Stimulated activated CD8-positive, alpha-beta memory T cell treated with anti-CD3 and anti-CD28 coated beads, Interleukin-12 subunit alpha, Interleukin-12 subunit beta, amount 100 ng/mL, for 1 hour (primary cell): ENCODE measurements around the gene HSD17B3.
"Not testable (repeated sequence)": the region's sequence is repeated elsewhere in the genome, so short reads cannot be mapped to it uniquely, and the experiment has no call there.

Experiments used
- DNase-seq: peaks from one replicate; pipeline ENCODE4 v3.0.0-alpha.2; 2020; ENCODE audit warnings: low read depth

Gene HSD17B3

GRCh38 chr9:96236337-96236736 lies 65.6 kb downstream of the HSD17B3 start:
- not testable (repeated sequence) for DNase-seq

GRCh38 chr9:96232539-96233241 lies 69.3 kb downstream of the HSD17B3 start:
- no peak for DNase-seq

DNA sequence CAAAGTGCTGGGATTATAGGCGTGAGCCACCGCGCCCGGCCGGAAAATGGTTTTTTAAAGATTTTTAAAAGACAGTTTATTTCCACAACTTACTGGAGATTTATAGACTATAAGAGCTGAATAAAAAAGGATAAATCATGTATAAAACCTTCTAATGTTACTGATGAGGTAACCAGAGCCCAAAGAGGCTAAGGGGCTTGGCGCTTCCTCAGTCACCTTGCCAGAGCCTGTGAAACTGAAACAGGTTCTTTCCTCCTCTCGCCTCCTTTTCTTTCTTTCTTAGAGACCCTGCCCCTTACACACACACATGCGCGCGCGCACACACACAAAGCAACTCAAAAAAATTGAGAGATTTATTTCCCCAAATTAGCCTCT lies 69.8 kb downstream of the HSD17B3 start:
- DNase-seq, result no peak

DNA sequence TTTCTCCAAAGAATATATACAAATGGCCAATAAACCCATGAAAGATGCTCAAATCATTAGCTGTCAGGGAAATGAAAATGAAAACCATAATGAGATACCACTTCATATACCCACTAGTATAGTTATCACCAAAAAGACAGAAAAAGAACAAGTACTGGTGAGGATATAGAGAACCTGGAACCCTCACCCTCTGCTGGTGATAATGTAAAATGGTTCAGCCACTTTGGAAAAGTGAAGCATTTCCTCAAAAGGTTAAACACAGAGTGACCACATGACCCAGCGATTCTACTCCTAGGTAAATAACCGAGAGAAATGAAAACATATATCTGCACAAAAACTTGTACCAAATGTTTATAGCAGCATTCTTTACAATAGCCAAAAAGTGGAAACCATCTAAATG lies 72.0 kb downstream of the HSD17B3 start:
- DNase-seq, result no peak

DNA sequence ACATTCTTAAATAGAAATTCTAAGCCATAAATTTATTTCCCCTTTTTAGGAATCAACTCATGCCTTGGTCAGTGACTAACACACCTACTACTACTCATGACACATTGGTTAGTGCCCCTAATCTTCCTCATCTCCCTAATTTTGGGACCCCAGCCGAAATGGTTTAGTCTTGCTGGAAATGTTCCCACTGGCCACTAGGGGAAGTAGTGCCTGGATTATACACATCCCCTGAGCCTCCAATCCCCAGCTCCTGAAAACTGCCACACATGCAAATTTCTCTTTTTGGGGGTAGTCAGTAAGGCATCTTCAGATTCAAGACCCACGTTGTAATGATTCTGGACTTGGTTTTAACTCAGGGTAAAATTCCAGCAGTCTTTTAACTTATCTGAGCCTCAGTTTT lies 79.8 kb downstream of the HSD17B3 start:
- no peak for DNase-seq

DNA sequence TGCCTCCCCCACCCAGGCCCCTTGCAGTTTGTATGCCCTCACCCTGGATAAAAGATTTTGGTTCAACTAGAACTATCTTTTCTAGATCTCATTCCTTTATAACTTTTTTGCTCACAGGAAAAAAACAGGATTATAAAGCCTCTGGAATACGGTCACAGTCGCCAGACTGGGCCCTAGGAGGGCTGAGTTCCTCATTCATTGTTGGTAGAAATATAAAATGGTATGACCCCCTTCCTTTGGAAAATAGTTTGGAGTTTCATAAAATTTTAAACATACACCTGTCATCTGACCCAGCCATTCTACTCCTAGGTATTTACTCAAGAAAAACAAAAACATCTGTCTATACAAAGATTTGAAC lies 82.1 kb downstream of the HSD17B3 start:
- DNase-seq, result no peak

DNA sequence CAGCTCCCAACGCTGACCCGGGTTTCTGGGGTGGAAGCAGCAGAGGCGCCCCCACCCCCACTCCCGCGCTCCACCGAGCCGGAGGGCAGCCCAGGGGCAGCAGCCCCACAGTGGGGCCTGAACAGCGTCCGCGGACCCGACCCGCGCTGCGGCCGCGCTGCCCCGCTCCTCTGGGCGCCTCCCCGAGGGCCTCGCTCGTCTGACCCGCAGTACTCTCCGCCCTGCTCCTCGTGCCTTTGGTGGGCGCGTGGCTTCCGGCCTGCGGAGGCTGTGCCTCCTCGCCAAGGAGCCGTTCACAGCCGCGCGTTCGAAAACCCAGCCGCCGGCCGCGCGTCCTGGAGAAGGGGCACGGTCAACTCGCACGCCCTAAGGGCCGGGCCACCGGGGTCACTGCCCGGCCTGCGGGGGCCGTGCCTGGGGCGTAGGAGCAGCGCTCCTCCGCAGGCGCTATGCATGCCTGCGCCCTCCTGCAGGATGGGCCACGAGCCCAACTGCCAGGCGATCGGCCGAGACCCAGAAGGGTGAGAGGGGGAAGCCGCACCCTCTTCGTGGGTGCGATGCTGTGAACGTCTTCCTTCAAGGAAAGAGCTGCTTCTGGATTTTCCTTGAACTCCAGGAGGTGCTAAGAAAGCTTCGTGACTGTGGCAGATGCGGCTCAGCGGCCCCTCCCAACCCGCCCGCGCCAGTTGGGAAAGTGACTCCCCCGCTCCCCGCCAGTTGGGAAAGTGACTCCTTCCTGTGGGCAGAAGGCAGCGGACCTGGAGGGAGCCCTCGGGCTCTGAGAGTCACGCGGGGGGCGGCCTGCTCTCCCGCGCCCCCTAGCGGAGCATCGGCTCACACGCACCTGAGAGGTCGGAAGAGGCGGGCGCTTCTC lies 82.7 kb downstream of the HSD17B3 start:
- no peak for DNase-seq

DNA sequence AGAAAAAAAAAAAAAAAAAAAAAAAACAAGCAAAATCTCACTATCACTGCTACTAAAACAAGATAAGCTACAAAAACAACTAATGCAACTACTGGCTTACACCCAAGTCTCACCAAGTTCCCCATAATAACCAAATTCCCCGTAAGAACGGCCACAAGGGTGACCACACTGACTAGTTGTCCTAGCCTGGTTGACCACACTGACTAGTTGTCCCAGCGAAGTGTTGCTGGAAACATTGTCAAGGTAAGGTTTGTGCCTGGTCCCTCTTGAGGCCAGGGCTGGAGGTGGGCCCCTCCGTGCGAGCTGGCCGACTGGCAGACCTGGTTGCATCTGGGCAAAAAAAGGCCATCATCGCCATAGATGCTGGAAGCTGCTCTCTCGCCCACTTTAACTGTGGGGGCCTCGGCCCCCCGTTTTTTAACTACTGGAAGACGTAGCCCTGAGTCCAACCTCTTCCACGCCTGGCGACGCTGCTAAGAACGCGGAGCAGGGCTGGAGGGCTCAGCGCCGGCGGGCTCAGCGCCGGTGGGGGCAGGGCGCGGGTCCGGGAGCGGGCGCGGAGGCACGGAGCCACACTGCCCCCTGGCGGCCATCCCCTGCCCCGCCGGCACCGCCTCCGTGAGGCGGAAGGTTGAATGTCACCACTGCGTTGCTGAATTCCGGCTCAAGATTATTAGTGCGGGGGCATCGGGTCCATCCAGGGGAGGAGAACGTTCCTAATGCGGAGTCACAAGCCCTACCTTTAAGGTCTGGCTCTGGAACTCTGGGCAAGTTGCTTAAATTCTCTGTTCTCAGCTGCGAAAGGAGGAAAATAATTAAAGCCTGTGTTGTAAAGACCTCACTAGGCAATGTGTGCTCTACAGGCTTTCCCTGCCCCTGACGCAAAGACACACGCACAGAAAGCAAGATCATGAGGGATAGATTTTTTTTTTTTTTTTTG lies 84.0 kb downstream of the HSD17B3 start:
- peak; percentile 56 for DNase-seq

DNA sequence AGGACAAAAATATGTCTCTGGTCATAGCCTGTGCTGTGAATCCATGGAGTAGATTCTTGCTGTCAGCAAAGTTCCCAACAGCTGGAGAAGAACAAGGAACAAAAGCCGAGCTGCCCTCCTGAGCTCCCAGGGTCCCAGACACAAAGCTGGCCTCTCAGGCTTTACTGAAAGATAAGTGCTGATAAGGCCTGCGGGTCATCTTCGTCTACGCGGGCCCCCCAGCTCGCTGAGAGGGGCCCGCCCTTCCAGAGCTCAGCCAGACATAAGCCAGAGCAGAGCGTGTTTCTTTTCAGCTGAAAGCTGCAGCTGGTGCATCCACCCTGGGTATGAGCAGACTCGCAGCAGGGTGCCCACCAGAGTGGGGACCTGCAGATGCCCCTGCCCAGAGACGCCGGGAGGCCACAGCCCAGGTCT lies 84.7 kb downstream of the HSD17B3 start:
- no peak for DNase-seq

GRCh38 chr9:96216583-96216982 lies 85.4 kb downstream of the HSD17B3 start:
- no peak for DNase-seq

DNA sequence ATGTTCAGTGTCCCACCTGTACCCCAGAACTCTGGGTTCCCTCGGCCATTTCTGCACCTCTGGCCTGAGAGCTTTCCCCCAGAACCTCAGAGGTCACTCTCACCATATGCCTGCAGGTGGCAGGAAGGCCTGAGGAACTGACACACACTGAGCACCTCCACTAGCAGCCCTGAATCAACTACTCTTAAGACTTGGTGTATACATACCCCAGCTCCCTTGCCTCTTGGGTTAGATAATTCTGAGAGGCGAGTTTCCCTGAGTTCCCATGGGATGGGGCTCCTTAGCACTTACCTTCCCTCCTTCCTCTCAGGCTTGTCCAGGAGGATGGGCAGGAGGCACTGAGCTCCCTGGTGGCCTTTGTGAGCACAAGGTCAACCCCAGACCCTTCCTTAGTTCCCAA lies 86.1 kb downstream of the HSD17B3 start:
- no peak for DNase-seq

GRCh38 chr9:96214635-96215034 lies 87.3 kb downstream of the HSD17B3 start:
- DNase-seq, result no peak

DNA sequence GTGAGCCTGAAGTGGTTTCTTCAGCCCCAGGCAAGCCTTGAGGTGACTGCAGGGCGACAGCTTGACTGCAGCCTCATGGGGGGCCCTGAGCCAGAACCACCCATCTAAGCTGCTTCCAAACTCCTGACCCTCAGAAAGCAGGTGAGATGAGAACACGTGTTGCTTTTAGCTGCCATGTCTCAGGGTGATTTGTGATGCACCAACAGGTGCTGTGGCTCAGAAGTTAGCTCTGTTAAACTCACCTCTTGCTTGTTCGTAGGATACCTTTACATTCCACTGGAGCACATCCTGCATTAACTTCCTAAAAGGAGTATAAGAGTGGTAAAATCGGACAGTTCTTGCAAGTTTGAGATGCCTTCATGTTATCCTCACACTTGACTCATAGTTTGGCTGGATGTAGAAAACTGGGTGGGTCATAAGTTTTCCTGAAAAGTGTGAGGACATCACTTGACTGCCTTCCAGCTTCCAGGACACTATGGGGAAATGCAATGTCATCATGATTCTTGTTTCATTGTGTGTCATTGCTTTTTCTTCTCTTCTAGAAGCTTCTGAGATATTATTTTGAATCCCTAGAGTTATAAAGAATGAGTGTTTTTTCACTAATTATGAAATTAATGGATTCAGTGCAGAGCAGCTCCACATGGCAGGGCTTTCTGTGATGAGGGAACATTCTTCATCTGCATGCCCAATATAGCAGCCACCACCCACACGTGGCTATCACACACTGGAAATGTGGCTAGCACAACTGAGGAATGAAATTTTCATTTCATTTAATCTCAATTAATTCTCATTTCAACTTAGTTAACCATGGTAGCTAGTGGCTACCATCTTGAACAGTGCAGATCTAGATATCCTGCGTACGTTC lies 92.3 kb downstream of the HSD17B3 start:
- no peak for DNase-seq

DNA sequence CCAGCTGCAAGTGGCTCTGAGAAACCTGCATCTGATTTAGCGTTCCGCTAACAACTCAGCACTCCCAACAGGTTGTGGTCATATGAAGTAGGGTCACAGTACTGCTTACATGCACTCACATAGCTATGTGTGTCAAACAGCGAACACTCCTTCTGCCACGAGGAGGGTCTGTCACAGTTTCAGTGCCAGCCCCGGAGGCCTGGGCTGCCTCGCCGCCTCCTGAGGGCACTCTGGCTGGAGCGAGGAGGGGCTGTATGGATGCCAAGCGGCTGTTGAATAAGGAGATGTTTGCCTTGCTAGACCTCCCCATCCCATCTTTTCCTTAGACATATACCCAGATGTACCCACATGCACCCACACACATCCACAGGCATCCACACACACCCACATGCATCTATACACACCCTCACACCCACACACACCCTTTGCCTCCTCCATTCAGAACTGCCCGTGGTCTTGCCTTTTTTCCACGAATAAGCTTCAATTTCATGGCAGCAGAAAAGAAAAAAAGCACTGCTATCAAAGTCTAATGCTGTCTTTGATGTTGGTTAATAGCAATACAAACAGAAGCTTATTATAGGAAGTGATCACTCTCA lies 95.7 kb downstream of the HSD17B3 start:
- DNase-seq, result no peak

DNA sequence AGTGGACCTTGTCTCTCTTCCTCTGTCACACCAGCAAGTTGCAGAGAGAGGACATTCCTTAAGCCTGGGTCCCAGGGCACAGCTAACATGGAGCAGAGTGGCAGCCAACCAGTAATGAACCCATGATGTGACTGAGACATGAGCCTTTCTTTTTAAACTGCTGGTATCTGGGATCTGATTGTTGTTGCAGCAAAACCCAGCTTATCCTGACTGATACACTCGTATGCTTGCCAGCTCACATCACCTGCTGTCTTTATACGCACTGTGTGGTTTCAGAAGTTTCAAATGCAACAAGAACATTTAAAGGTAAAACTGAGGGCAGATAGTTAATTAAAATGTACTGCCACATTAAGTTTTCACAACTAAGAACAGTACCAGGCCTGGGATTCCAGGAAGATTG lies 97.1 kb downstream of the HSD17B3 start:
- DNase-seq, result no peak

DNA sequence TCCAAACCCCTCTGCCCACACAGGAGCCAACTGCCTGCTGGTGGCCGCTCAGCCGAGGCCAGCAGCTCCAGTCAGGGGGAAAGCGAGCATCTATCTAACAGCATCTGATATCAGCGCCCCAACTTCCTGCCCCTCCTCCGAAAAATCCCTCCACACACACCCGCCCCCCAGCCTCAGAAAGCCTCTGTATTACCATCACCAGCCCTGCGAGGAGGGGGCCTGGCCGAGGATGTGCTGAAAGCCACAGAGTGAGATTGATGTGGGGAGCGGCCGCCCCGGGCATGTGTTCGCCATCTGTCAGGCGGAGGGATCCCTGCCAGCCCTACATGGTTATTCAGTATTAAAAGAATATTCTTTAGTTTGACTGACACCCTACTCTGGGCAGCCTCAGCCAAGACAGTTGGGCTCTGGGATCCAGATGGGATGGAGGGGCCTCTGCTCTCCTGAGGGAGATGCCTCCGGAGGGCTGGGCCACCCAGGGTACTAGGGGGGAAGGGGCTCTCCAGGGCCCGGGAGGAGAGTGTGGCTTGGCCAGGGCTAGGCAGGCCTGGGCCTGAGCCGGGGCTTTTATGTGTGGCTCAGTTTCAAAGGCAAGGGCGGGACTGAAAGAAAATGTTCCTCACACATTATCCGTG lies 98.0 kb downstream of the HSD17B3 start:
- DNase-seq, result no peak

DNA sequence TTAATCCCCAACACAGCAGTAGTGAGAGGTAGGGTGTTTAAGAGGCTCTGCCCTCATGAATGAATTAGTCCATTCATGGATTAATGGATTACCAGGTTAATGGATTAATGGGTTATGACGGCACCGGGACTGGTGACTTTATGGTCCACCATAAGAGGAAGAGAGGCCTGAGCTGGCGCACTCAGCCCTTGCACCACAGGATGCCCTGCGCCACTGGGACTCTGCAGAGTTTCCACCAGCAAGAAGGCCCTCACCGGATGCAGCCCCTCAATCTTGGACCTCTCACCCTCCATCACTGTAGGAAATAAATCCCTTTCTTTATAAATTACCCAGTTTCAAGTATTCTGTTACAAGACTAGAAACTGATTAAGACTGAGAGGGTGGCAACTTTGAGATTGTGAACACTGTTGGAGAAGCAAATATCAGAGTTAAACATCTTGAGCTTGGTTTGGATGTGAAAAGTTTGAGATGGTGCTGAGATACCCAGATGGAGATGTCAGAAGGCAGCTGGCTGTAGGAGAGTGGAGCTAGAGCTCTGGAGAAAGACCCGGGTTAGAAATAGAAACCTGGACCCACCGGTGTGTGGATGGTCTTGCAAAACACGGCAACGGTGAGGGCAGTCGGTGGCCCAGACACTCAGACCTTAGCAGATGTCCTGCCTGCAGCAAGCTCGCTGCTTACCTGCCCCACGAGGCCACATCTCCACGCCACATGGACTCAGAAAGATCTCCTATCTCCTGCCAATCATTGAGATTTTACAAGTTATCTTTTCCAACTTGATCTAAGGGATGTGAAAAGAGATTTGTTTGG lies 98.8 kb downstream of the HSD17B3 start:
- no peak for DNase-seq

GRCh38 chr9:96201140-96201539 lies 100.8 kb downstream of the HSD17B3 start:
- no peak for DNase-seq

GRCh38 chr9:96199006-96199405 lies 103.0 kb downstream of the HSD17B3 start:
- no peak for DNase-seq

DNA sequence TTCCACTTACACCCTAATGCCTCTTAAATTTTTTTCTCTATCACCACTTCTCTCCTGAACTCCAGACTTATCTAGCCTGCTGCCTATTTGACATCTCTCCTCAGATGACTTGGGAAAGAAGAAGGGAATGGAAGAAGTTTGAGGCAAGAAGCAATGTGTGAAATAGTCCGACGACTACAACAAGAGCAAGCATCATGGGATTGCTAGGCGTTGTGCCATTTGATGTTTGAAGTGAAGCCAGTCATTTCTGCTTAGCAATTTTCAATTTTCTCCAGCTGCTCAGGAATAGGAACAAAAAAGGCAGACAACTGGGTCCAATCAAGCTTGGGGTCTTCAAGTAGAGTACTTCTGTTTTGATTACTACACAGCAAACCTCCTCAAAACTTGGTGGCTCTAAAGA lies 106.4 kb downstream of the HSD17B3 start:
- DNase-seq, result no peak
